DMS 273 (cell line): ENCODE measurements around the gene MAPT.
A peak's percentile ranks its signal among the peaks of the same experiment; 100 is the strongest.
"Not testable (repeated sequence)": the region's sequence is repeated elsewhere in the genome, so short reads cannot be mapped to it uniquely, and the experiment has no call there.

Source experiments
- DNase-seq: peaks from one replicate; lab custom pipeline; 2025; ENCODE audit not compliant: unreplicated experiment; lab: John Stamatoyannopoulos, UW

MAPT gene

GRCh38 chr17:45896803-45897693, 2.7 kb downstream of the MAPT start:
- no peak for DNase-seq

DNA sequence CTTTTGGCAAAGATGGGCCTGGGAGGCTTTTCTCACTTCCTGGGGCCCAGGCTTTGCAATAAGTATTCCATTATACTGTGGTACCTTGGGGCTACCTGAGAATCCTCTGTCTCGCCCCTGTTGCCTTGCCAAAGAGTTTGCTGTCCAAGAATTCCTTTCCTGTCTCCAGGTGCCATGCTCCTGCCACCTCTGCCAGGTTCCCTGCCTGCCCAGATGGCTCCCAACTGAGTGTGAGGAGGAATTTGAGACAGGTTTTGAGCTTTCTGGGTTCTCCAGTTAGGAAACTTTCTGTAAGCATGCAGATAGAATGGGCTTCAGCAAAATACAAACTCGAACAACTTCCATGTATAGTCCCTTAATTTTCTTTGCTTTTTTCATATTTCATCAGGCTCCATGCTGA, 5.8 kb downstream of the MAPT start:
- DNase-seq = no peak

DNA sequence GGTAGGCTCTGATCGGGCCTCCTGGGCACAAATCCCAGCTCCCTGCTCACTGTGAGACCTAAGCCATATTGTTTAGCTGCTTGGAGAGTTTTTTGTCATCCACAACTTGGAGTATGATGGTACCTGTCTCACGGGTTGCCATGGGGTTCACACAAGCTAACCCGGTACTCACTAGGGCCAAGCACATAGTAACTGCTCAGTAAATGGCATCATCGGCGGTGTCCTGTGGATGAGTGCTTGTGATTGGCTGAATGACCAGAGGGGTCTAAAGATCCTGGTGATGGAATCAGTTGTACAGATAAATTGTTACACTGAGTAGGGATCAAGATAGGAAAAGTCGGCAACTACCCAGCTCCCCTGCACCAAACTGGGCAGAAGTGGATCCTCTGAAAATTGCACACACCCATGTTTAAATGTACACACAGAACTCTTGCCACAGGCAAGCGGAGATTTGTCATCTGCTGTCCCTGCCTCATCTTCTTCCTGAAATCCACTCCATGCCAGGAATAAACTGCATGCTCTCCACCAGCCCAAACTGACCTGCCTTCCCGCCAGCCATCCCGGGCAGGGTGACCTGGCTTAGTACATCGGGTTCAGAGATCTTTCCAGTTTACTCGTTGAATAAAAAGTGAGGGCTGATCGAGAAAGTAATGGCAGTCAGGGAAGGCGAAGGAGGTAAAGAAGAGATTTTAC, 6.5 kb downstream of the MAPT start:
- no peak for DNase-seq

- DNase-seq = peak; percentile 86
Measured at GRCh38 chr17:45902892-45903346, 8.6 kb downstream of the MAPT start.

- DNase-seq = peak; percentile 37
Measured at GRCh38 chr17:45904866-45905265, 10.5 kb downstream of the MAPT start.

- peak; percentile 86 for DNase-seq
Measured at GRCh38 chr17:45905814-45906213, 11.5 kb downstream of the MAPT start.

- DNase-seq = peak; percentile 93
Measured at GRCh38 chr17:45906237-45906636, 11.9 kb downstream of the MAPT start.

GRCh38 chr17:45906927-45907622, 12.7 kb downstream of the MAPT start:
- DNase-seq = no peak

DNA sequence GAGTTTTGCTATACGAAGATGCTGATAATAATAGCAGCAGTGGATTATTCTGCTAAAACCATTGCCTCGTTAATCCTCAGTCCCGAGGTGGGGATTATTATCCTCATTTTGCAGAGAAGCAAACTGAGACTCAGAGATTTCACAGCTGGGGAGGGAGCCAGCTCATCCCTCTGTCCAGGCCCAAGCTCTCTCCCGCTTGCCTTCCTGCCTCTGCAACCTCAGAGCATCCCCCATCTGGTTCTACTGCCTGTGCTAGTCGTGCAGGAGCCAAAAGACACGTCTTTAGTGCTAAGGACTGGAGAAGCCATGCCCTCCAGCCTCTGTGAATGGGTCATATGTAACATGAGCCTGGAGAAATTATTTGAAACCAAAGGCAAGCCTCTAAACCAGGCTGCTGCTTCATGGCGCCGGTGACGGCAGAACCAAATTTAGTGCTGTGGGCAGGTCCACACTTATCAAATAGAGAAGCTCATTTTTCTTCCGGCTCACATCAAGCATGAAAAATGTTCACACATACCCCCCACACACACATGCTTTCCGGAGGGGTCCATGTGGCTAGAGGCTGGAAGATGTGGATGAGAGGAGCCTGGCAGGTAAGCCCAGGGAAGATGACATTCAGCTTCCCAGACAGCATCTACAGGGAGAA, 13.5 kb downstream of the MAPT start:
- peak; percentile 89 for DNase-seq

DNA sequence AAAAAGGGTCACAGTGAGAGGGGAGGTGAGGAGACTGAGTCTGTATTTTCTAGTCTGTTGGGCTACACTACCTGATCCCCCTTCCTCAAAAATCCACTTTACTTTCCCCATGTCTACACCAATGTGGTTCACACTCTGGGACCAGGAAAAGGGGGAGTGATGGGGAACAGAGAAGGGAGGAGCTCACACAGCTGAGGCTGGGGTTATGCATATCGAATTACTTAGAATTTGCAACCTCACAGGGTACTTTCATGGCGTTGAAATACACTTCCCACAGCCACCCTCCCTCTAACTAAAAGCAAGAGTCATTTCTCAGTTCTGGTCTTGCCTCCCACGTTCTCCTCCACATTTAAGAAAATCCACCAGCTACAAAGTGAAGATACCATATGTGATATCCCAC, 14.1 kb downstream of the MAPT start:
- DNase-seq = peak; percentile 57

DNA sequence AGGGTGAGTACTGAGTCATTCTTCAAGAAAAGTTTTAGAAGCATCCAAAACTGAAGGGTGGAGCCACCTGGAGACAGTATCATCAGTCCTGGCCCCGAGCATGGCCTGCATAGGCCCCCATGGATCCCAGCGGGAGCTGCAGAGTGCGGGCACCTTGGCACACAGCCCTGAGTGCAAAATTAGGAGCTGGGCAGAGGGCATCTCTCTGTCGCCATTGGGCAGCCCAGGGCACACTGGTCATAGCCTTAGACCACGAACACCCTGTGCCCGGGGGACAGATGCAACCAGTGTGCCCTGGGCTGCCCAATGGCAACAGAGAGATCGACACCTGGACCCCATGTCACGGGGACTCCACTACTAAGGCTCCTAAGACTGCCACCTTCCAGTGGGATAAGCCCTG, 14.6 kb downstream of the MAPT start:
- peak; percentile 48 for DNase-seq

- DNase-seq = no peak
Measured at GRCh38 chr17:45910667-45911066, 16.3 kb downstream of the MAPT start.

DNA sequence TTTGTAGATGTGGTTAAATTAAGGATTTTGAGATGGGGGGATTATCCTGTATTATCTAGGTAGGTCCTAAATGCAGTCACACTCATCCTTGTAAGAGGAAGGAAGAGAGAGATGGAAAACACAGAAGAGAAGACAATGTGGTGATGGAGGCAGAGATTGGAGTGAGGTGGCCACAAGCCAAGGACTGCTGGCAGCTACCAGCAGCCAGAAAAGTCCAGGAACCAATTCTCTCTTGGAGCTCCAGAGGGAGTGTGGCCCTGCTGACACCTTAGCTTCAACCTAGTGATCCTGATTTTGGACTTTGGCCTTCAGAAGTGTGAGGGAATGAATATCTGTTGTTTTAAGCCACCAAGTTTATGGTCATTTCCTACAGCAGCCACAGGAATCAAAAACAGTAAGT, 18.0 kb downstream of the MAPT start:
- no peak for DNase-seq

GRCh38 chr17:45913030-45913429, 18.7 kb downstream of the MAPT start:
- not testable (repeated sequence) for DNase-seq

DNA sequence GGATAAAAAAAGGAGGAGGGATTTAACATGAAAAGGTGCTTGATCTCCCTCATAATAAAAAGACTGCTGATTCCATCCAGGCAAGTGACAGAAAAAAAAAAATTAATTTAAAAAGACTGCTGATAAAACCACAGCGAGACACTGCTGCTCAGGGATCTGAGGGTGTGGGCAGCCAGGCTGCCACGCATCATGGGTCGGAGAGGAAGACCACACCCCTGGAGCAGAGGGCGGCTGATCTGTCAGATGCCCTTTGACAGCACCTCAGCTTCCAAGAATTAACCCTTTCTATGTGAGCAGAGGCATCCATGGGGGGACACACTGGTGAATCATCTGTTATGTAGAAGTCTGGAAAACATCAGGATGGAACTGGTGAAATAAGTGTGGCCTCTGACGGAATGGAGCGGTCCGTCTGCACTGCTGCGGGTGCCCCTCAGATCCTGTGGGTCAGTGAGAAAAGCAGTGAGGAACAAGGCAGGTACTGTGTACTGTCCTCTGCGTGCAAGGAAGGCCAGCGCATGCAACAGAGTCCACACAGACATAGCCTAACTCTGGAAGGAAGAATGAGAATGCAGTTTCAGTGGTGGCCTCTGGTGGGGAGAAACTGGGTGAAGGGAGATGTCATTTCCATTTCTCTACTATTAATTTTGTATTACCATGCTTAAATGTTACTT, 19.8 kb downstream of the MAPT start:
- no peak for DNase-seq

- DNase-seq = no peak
Measured at GRCh38 chr17:45915263-45915662, 20.9 kb downstream of the MAPT start.

- DNase-seq = no peak
Measured at GRCh38 chr17:45917081-45917480, 22.7 kb downstream of the MAPT start.

- DNase-seq = no peak
Measured at GRCh38 chr17:45918241-45918745, 23.9 kb downstream of the MAPT start.

DNA sequence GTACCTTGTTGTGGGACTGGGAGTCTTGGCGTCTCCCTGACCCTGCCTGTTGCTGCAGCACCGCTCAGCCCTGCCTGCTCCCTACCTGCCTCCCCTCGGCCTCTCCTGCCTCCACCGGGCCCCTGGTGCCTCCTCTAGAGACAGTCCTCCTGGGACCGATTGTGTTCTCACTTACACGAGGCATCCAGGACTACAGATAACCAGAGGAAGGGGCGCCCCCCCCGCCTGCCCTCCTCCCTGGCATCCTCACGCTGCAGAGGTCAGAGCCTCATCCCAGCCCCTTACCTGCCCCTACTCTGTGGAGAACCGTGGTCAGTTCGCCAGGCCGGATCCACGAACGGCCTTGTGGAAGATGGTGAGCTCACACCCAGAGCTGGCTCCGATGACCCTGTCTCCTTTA, 24.8 kb downstream of the MAPT start:
- no peak for DNase-seq

DNA sequence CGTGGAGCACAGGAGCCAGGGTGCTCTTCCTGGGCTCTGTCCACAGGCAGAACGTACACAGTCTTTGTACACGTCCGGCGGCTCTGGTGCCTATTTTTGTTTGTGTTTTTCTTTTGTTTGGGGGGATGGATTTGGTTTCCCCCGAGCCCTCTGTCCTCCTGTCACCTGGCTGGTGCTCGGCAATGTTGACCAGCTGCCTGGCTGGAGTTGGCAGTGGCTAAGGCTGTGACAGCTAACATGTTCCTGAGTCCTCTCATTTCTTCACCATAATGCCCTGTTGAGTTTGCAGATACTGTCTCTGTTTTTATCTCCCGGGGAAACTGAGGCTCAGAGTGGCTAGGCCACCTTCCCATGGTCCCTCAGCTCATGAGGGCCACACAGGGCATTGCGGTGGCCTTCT, 25.7 kb downstream of the MAPT start:
- DNase-seq = no peak
